ENCODE measurements around the gene AEBP1.

The AEBP1 gene

GRCh38 chr7:44104860-44105771 lies 971 bp downstream of the AEBP1 start:
- TF ChIP-seq, protein P1, sequence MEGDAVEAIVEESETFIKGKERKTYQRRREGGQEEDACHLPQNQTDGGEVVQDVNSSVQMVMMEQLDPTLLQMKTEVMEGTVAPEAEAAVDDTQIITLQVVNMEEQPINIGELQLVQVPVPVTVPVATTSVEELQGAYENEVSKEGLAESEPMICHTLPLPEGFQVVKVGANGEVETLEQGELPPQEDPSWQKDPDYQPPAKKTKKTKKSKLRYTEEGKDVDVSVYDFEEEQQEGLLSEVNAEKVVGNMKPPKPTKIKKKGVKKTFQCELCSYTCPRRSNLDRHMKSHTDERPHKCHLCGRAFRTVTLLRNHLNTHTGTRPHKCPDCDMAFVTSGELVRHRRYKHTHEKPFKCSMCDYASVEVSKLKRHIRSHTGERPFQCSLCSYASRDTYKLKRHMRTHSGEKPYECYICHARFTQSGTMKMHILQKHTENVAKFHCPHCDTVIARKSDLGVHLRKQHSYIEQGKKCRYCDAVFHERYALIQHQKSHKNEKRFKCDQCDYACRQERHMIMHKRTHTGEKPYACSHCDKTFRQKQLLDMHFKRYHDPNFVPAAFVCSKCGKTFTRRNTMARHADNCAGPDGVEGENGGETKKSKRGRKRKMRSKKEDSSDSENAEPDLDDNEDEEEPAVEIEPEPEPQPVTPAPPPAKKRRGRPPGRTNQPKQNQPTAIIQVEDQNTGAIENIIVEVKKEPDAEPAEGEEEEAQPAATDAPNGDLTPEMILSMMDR (conservative IDR thresholded peaks at IDR 0.05; ENCODE audit: control insufficient read depth, insufficient read depth, low read depth, low read length): no peak
- H3K4me3 ChIP-seq (ENCODE audit: control insufficient read depth, low read depth, low read length): peak overlapping the region; percentile 66
- peak; percentile 82 for DNase-seq (ENCODE audit: low read depth)

- DNase-seq (ENCODE audit: low read depth): no peak
- TF ChIP-seq, protein P1 (conservative IDR thresholded peaks at IDR 0.05; ENCODE audit: control insufficient read depth, insufficient read depth, low read depth, low read length): no peak
- H3K4me3 ChIP-seq (ENCODE audit: control insufficient read depth, low read depth, low read length): peak overlapping the region; percentile 66
Measured at GRCh38 chr7:44105832-44106231, 1.7 kb downstream of the AEBP1 start.

GRCh38 chr7:44106311-44107065 lies 2.3 kb downstream of the AEBP1 start:
- TF ChIP-seq, protein P1 (conservative IDR thresholded peaks at IDR 0.05; ENCODE audit: control insufficient read depth, insufficient read depth, low read depth, low read length): no peak
- H3K4me3 ChIP-seq (ENCODE audit: control insufficient read depth, low read depth, low read length): no peak overlapping the region

DNA sequence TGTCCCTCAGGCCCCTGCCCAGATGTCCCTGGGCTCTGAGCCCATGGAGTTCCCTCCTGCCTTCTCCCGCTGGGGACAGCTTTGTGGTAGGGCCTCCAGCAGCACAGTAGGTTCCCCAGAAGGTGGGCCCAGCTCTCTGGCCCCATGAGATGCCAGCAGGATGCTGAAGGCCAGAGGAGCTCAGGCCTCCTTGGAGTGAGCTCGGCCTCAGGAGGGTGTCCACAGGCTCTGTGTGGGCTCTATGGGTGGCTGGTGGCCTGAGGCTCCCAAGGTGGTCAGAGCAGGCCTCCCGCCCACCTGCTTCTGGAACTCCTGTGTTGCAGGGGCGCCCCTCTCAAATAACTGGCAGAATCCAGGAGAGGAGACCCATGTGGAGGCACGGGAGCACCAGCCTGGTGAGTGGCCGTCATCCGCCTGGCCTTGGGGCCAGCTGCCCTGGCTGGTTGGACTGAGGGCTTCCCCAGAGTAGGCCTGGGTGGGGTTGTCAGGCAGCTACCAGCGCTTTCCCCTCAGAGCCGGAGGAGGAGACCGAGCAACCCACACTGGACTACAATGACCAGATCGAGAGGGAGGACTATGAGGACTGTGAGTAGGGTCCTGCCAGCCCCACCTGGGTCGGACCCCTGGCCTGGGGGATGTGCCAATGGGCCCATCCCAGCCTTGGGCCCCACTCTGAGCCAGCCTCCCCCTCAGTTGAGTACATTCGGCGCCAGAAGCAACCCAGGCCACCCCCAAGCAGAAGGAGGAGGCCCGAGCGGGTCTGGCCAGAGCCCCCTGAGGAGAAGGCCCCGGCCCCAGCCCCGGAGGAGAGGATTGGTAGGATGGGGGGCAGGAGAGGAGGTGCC lies 3.2 kb downstream of the AEBP1 start:
- H3K4me3 ChIP-seq (ENCODE audit: control insufficient read depth, low read depth, low read length): no peak overlapping the region
- DNase-seq (ENCODE audit: low read depth): no peak
- TF ChIP-seq, protein P1 (conservative IDR thresholded peaks at IDR 0.05; ENCODE audit: control insufficient read depth, insufficient read depth, low read depth, low read length): no peak

More at GRCh38 chr7:44106311-44107065, 2.3 kb downstream of the AEBP1 start:
- no peak for DNase-seq (ENCODE audit: low read depth)

- H3K4me3 ChIP-seq (ENCODE audit: control insufficient read depth, low read depth, low read length): no peak overlapping the region
- TF ChIP-seq, protein P1 (conservative IDR thresholded peaks at IDR 0.05; ENCODE audit: control insufficient read depth, insufficient read depth, low read depth, low read length): no peak
- no peak for DNase-seq (ENCODE audit: low read depth)
Measured at GRCh38 chr7:44107961-44108767, 4.0 kb downstream of the AEBP1 start.
